ENCODE measurements around the gene RPL4. TPM values are rescaled to one million over a fixed set of nuclear protein-coding genes. Genes with fewer than 3 reads are reported as not detected.

Gene RPL4
- total and polyA plus RNA-seq, 9 of the 15 experiments (the other 6 are each of a cell fraction or from before 2014, with no cell fraction given): 2,055 to 7,760 (median 5,069) TPM

- TF ChIP-seq, protein P1, sequence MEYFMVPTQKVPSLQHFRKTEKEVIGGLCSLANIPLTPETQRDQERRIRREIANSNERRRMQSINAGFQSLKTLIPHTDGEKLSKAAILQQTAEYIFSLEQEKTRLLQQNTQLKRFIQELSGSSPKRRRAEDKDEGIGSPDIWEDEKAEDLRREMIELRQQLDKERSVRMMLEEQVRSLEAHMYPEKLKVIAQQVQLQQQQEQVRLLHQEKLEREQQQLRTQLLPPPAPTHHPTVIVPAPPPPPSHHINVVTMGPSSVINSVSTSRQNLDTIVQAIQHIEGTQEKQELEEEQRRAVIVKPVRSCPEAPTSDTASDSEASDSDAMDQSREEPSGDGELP (CRISPR knock-in tag; IDR thresholded peaks at IDR 0.05; ENCODE audit: borderline replicate concordance): peak; percentile 96
- TF ChIP-seq CTCFL (IDR thresholded peaks at IDR 0.05; ENCODE audit: borderline replicate concordance, insufficient read depth, low read depth, low read length, poor library complexity, severe bottlenecking) (peak; percentile 99), ZNF12 (CRISPR knock-in tag; IDR thresholded peaks at IDR 0.05) (no peak), ZNF354B (CRISPR knock-in tag; IDR thresholded peaks at IDR 0.05) (no peak), NFYB (IDR thresholded peaks at IDR 0.05; ENCODE audit: extremely low read depth, insufficient read length) (no peak), EGR1 (conservative IDR thresholded peaks at IDR 0.05) (peak; percentile 50), KLF6 (CRISPR knock-in tag; IDR thresholded peaks at IDR 0.05; ENCODE audit: borderline replicate concordance) (no peak), MEIS2 (IDR thresholded peaks at IDR 0.05; ENCODE audit: partially characterized antibody) (peak; percentile 79), ZBTB8A (IDR thresholded peaks at IDR 0.05; ENCODE audit: partially characterized antibody) (no peak), SPI1 (IDR thresholded peaks at IDR 0.05; ENCODE audit: borderline replicate concordance, low read depth, low read length) (no peak), CBX2 (IDR thresholded peaks at IDR 0.05; ENCODE audit: insufficient read depth, low read length, poor library complexity, severe bottlenecking) (no peak), ZBTB9 (CRISPR knock-in tag; IDR thresholded peaks at IDR 0.05) (peak; percentile 65; the same call in 1 of the 2 replicates), TCF3 (CRISPR knock-in tag; IDR thresholded peaks at IDR 0.05) (no peak), SMARCC2 (IDR thresholded peaks at IDR 0.05; ENCODE audit: low read depth) (no peak; the same call in 1 of the 2 replicates), PBX2 (CRISPR knock-in tag; IDR thresholded peaks at IDR 0.05; ENCODE audit: low read depth) (no peak), PBX2 (tag; conservative IDR thresholded peaks at IDR 0.05; ENCODE audit: low read depth) (peak; percentile 65; the same call in 1 of the 2 replicates)
- TF ChIP-seq, protein P2, sequence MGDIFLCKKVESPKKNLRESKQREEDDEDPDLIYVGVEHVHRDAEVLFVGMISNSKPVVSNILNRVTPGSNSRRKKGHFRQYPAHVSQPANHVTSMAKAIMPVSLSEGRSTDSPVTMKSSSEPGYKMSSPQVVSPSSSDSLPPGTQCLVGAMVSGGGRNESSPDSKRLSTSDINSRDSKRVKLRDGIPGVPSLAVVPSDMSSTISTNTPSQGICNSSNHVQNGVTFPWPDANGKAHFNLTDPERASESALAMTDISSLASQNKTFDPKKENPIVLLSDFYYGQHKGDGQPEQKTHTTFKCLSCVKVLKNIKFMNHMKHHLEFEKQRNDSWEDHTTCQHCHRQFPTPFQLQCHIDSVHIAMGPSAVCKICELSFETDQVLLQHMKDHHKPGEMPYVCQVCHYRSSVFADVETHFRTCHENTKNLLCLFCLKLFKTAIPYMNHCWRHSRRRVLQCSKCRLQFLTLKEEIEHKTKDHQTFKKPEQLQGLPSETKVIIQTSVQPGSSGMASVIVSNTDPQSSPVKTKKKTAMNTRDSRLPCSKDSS (IDR thresholded peaks at IDR 0.05; ENCODE audit: low read depth, partially characterized antibody): no peak
Measured at GRCh38 chr15:66497502-66498455, 6.9 kb downstream of the RPL4 start, which contains the start of gene SNAPC5 (continued).
